Stimulated activated CD4-positive, alpha-beta T cell treated with anti-CD3 and anti-CD28 coated beads, Interleukin-1b, Interleukin-23, amount 100 ng/mL, for 24 hours (primary cell): ENCODE results near the gene HCN1.
"Not testable (repeated sequence)": the region's sequence is repeated elsewhere in the genome, so short reads cannot be mapped to it uniquely, and the experiment has no call there.

Experiments used
- DNase-seq, 4 experiments: peaks; one replicate each; pipeline ENCODE4 v3.0.0-alpha.2; 2020; ENCODE audit warnings: low read depth in 4 of 4, low spot score in 1 of 4

HCN1 gene

GRCh38 chr5:45622365-45622764, 73.8 kb downstream of the HCN1 start:
- no peak for DNase-seq

- DNase-seq = no peak
Measured at GRCh38 chr5:45617859-45618416, 78.2 kb downstream of the HCN1 start.

- no peak for DNase-seq
Measured at GRCh38 chr5:45609661-45610060, 86.5 kb downstream of the HCN1 start.

DNA sequence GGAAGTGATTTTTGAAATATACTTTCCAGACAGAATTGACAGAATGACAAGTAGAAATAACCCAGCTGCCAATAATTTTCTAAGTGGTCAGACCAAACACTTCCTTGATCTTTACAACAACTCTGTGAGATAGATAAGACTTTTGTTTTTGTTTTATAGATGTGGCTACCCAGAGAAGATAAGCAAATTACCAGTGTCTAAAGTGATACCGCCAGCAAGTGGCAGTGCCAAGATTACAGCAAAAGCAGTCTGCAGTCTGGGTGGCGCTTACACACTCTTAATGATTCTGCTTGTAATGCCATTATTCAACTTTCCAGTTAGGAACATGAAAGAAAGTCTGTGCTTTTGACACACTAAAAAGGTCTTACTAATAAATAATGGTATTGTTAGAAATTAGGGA, 92.1 kb downstream of the HCN1 start:
- no peak for DNase-seq

DNA sequence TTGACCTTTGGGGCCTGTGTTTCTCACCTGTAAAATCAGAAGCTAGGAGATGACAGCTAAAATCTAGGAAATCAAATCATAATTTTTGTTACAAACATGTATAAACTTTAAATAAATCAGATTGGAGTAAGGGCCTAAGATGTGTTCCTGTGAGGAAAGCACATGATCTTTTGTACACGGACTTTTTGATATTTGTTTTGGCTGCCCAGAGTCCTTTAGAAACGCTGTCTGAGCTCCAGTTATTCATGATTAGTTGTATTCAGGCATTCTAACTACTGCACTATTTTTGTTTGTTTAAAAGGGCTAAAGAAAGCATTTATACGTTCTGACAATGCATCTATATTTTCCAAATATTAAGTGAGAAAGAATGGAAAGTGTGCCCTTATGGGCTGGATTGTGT, 94.8 kb downstream of the HCN1 start:
- DNase-seq = no peak

DNA sequence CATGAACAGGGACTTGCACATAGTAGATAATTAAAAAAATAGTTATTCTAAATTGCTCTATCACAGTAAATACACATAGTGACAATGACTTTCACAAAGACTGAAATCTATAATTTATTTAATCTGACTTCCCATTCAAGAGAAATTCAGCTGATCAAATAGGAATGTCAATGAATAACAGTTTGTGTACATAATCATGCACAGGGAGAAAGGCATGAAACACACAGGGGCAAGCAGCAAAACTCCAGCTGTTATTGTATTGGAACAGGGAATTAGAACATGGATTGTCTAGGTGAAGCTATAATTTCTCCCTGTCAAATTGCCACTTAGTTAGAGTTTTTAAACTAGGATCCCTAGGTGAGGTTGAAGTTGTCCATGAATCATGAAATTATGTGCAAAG, 99.9 kb downstream of the HCN1 start:
- DNase-seq = no peak

DNA sequence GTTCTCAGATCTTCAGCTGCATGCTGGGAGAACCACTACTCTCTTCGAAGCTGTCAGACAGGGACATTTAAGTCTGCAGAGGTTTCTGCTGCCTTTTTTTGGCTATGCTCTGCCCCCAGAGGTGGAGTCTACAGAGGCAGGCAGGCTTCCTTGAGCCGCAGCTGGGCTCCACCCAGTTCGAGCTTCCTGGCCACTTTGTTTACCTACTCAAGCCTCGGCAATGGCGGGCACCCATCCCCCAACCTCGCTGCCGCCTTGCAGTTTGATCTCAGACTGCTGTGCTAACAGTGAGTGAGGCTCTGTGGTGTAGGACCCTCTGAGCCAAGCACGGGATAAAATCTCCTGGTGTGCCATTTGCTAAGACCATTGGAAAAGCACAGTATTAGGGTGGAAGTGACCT, 110.2 kb downstream of the HCN1 start:
- DNase-seq = not testable (repeated sequence)

GRCh38 chr5:45578270-45578669, 117.9 kb downstream of the HCN1 start:
- no peak for DNase-seq

GRCh38 chr5:45568813-45569212, 127.4 kb downstream of the HCN1 start:
- DNase-seq = no peak

DNA sequence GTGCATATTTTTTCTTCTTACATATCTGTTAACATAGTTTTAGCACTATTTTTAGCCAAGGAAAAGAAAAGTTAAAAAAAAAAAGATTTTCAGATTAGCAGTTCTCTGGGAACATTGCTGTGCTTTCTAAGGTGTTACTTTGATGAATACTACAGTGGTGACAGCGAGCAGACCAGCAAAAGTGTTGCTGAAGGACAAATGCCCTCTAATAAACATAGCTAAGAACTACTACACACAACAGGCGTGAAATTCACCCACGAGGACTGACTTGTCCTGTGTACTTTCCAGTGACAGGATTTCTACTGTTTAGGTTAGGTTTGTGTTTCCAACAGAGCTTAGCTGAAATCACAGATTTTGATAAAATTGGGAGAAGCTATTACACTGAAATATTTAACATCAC, 153.8 kb downstream of the HCN1 start:
- DNase-seq = no peak

- no peak for DNase-seq
Measured at GRCh38 chr5:45533663-45534062, 162.5 kb downstream of the HCN1 start.

DNA sequence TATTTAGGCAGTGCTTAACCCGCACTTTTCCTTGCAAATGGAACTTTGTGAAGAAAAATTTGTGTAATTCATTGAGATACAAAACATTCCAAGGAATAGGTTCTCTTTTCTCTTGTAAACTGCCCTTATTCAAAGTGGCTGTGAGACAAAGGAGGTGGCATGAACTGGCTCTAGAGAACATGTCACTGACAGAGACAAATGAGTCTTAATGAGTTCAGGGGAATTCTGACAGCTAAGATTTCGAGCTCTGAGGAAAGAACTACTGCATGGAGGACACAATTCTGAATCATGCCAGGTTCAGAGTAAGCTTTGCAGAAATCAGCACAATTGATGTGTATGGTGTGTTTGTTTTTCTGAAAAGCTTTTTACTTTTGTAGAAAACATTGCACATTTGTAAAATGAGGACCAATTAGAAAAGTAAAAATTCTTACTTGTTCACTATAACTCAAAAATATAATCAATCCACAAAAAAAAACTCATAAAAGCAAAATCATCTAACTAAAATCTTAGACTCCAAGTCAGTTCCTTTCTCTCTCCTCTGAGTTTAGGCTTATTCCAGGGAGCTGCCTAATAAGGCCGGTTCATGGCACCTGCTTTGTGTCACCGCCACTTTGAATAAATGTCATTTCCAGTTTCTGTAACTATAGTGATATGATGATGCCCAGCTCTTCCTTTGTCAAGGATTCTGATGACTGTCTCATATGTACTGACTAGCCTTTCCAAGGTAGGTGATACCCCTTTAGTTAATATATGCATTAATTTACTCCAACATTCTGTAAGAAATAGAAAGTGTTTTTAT, 163.2 kb downstream of the HCN1 start:
- no peak for DNase-seq

DNA sequence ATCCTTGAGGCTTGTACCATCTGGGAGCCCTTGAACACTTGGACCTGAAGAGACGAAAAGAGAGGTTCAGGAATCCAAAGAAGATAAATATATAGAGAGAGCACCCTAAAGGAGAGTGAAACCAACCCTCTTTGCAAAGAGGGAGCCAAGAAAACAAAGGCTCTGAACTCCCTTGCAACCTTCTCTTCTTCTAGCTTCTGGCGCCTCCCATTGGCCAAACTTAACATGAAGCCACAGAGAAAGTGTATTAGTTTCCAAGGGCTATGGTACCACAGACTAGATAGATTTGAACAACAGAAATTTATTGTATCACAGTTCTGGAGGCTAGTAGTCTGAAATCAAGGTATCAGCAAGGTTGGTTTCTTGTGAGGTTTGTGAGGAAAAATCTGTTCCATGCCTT, 175.1 kb downstream of the HCN1 start:
- no peak for DNase-seq

- no peak for DNase-seq
Measured at GRCh38 chr5:45512521-45512920, 183.7 kb downstream of the HCN1 start.

- no peak for DNase-seq
Measured at GRCh38 chr5:45509371-45509770, 186.8 kb downstream of the HCN1 start.

- no peak for DNase-seq
Measured at GRCh38 chr5:45508135-45508534, 188.0 kb downstream of the HCN1 start.

DNA sequence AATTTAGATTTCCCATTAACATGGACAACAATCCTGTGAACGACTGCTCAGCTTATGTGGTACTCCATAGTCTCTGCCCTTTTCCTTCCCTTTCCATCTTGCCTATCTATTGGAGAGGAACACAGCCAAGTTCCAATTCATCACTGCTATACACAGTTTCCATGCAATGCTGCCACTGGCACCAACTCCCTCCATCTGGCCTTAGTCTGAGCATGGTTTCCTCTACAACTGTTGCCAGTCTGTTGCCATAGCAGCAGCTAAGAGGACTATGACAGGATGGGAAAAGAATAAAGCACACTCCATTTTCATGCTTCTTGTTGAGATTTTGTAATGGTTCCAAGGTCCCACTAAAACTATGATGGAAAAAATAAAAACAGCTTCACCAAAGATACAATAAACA, 189.0 kb downstream of the HCN1 start:
- no peak for DNase-seq

DNA sequence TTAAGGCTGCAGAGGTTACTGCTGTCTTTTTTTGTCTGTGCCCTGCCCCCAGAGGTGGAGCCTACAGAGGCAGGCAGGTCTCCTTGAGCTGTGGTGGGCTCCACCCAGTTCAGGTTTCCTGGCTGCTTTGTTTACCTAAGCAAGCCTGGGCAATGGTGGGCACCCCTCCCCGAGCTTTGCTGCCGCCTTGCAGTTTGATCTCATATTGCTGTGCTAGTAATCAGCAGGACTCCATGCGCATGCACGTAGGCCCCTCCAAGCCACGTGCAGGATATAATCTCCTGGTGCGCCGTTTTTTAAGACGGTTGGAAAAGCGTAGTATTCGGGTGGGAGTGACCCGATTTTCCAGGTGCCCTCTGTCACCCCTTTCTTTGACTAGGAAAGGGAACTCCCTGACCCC, 197.2 kb downstream of the HCN1 start:
- not testable (repeated sequence) for DNase-seq

DNA sequence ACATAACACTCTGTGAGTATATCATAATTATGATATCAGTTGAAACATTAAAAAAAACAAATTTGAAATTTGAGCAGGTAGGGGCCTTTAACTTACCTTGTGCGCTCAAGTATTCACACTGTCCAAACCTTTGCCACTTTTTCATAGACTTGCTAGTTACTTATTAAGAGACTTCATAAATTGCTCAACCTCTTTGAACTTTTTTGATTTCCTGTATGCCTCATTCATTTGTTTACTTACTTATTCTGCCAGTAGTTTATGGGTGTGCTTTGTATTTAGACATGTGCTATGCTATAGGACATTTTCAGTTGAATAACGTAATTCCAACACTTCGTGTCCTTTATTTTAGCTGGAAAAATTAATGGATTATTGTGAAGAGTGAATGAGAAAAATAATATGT, 204.8 kb downstream of the HCN1 start:
- no peak for DNase-seq

DNA sequence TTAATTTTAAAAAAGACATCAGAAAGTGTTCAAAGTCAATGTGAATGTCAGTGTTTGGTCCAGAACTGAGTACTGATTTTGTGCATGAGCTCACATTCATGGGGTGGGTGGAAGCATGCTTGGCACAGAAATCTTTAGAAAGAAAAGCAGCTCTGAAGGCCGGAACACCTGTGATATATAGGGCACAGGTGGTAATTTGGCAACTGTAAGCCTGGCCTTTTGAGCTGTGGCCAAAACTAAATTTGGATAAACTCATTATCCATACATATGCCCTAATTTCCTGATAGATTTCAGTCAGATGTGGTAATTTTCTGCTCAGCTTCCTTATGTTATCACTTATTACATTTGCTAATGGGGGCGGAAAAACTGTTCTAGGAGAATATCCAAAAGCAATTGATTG, 211.4 kb downstream of the HCN1 start:
- DNase-seq = no peak

GRCh38 chr5:45454114-45454513, 242.1 kb downstream of the HCN1 start:
- no peak for DNase-seq

DNA sequence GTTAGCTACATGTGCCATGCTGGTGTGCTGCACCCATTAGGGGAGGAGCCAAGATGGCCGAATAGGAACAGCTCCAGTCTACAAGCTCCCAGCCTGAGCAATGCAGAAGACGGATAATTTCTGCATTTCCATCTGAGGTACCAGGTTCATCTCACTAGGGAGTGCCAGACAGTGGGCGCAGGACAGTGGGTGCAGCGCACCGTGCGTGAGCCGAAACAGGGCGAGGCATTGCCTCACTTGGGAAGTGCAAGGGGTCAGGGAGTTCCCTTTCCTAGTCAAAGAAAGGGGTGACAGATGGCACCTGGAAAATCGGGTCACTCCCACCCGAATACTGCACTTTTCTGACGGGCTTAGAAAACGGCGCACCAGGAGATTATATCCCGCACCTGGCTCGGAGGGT, 251.3 kb downstream of the HCN1 start:
- not testable (repeated sequence) for DNase-seq

DNA sequence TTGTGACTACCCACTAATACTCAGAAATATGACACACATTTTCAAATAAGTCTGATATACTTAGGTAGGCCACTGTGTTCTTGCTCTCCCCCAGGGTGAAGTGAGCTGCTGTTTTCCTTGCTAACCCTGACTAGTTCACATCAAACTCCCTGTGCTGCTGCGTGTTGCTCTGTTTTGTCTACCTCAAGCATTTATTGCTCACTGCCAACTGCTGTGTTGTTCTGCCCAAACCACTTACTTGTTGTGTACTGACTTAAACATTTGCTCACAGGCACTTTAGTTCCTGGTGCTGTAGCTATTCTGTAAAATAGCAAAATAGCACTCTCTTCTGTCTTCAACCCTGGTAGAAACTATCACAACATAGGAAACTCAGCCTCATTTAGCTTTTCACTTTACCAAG, 255.7 kb downstream of the HCN1 start:
- DNase-seq = no peak
